Medulla oblongata (tissue), 1 donor: ENCODE measurements around the gene CNDP1.
"Not testable (repeated sequence)": the region's sequence is repeated elsewhere in the genome, so short reads cannot be mapped to it uniquely, and the experiment has no call there.

ENCODE experiments used
- DNase-seq: peaks from one replicate; pipeline ENCODE4 v3.0.0-alpha.2; 2015; ENCODE audit errors: extremely low spot score

The CNDP1 gene

GRCh38 chr18:74534150-74534969 is at the start of gene CNDP1:
CNDP1 (plus strand) TSS chr18:74534500; CDS start chr18:74534668, 168 bp downstream.
- DNase-seq: peak; percentile 91

- no peak for DNase-seq
Measured at GRCh38 chr18:74486119-74486849, 48.0 kb upstream of the CNDP1 start.

- DNase-seq: no peak
Measured at GRCh38 chr18:74488354-74488753, 45.9 kb upstream of the CNDP1 start.

- no peak for DNase-seq
Measured at GRCh38 chr18:74488864-74489263, 45.4 kb upstream of the CNDP1 start.

GRCh38 chr18:74489676-74490075 is 44.6 kb upstream of the CNDP1 start:
- no peak for DNase-seq

GRCh38 chr18:74492259-74492658 is 42.0 kb upstream of the CNDP1 start:
- no peak for DNase-seq

GRCh38 chr18:74493689-74494088 is 40.6 kb upstream of the CNDP1 start:
- DNase-seq: peak; percentile 69

GRCh38 chr18:74494514-74494913 is 39.8 kb upstream of the CNDP1 start:
- DNase-seq: no peak

GRCh38 chr18:74495581-74496507 is 38.5 kb upstream of the CNDP1 start, which contains the start of gene CNDP2:
CNDP2 (plus strand) TSS chr18:74496363; CDS start chr18:74499974, 3,611 bp downstream.
- peak; percentile 100 for DNase-seq

GRCh38 chr18:74496508-74497323 is 37.6 kb upstream of the CNDP1 start:
- DNase-seq: no peak

GRCh38 chr18:74497324-74497676 is 37.0 kb upstream of the CNDP1 start:
- no peak for DNase-seq

- DNase-seq: no peak
Measured at GRCh38 chr18:74497778-74498177, 36.5 kb upstream of the CNDP1 start.

GRCh38 chr18:74498712-74499627 is 35.3 kb upstream of the CNDP1 start:
- DNase-seq: peak; percentile 72

- DNase-seq: peak; percentile 88
Measured at GRCh38 chr18:74499633-74500032, 34.7 kb upstream of the CNDP1 start.

GRCh38 chr18:74500372-74500771 is 33.9 kb upstream of the CNDP1 start:
- DNase-seq: no peak

GRCh38 chr18:74500774-74501173 is 33.5 kb upstream of the CNDP1 start:
- not testable (repeated sequence) for DNase-seq

GRCh38 chr18:74501386-74501785 is 32.9 kb upstream of the CNDP1 start:
- peak; percentile 53 for DNase-seq

GRCh38 chr18:74503137-74503536 is 31.2 kb upstream of the CNDP1 start:
- DNase-seq: no peak

- DNase-seq: no peak
Measured at GRCh38 chr18:74505776-74506175, 28.5 kb upstream of the CNDP1 start.
